DND-41 (cell line): ENCODE data around the gene ATP6AP2.
"Not testable (repeated sequence)": the region's sequence is repeated elsewhere in the genome, so short reads cannot be mapped to it uniquely, and the experiment has no call there.

ENCODE experiments used
- ATAC-seq: fragments of 200-7000 bp; cut with Tn5 transposase; 3 replicates; pipeline ENCODE4 v1.9.1; 2021; ENCODE audit warnings: low read depth; ENCODE audit not compliant: insufficient read depth
- DNase-seq: peaks from one replicate; pipeline ENCODE4 v3.0.0-alpha.2; 2020
- H2AFZ ChIP-seq: 2 replicates; pipeline ENCODE4 v1.6.0; 2012; ENCODE audit warnings: low read depth, low read length
- H3K27ac ChIP-seq: 2 replicates; pipeline ENCODE4 v1.5.1; 2012; ENCODE audit warnings: low read length, inconsistent platforms
- H3K27me3 ChIP-seq: fragments of 200-600 bp; sonication (generic); 2 replicates; pipeline ENCODE4 v1.6.0; 2012; ENCODE audit warnings: low read length, mild to moderate bottlenecking, inconsistent platforms; ENCODE audit not compliant: insufficient read depth, poor library complexity
- H3K36me3 ChIP-seq: 2 replicates; pipeline ENCODE4 v1.5.1; 2012; ENCODE audit warnings: low read length, inconsistent platforms; ENCODE audit not compliant: insufficient read depth
- H3K4me1 ChIP-seq: 2 replicates; pipeline ENCODE4 v1.5.1; 2012; ENCODE audit warnings: mild to moderate bottlenecking, low read length; ENCODE audit not compliant: insufficient read depth
- H3K4me2 ChIP-seq: 2 replicates; pipeline ENCODE4 v1.6.0; 2012; ENCODE audit warnings: mild to moderate bottlenecking, moderate library complexity, low read length, inconsistent platforms; ENCODE audit not compliant: insufficient read depth
- H3K4me3 ChIP-seq, 2 experiments: fragments of 200-600 bp in 1 of 2; shearing (Covaris generic) in 1 of 2; 2 replicates each; pipeline ENCODE4 v1.5.1; 2012 to 2016; ENCODE audit warnings: inconsistent platforms in 2 of 2, low read length in 2 of 2, mild to moderate bottlenecking in 2 of 2, low read depth in 1 of 2, moderate library complexity in 1 of 2
- H3K79me2 ChIP-seq: 2 replicates; pipeline ENCODE4 v1.6.0; 2012; ENCODE audit warnings: low read length, inconsistent platforms; ENCODE audit not compliant: insufficient read depth
- H3K9ac ChIP-seq: 2 replicates; pipeline ENCODE4 v1.6.0; 2012; ENCODE audit warnings: low read depth, mild to moderate bottlenecking, inconsistent platforms, low read length, moderate library complexity
- H3K9me3 ChIP-seq: 2 replicates; pipeline ENCODE4 v1.5.1; 2012; ENCODE audit warnings: low read length, moderate library complexity, mild to moderate bottlenecking, inconsistent platforms; ENCODE audit not compliant: insufficient read depth, severe bottlenecking
- H4K20me1 ChIP-seq: 2 replicates; pipeline ENCODE4 v1.6.0; 2012; ENCODE audit warnings: low read length; ENCODE audit not compliant: insufficient read depth
- EZH2 ChIP-seq: IDR thresholded peaks from 3 replicates; pipeline ENCODE4 v1.6.1; 2012; ENCODE audit warnings: borderline replicate concordance, low read depth, mild to moderate bottlenecking, moderate library complexity, low read length, inconsistent platforms; ENCODE audit not compliant: severe bottlenecking
- TF ChIP-seq, protein P1 (sequence below): IDR thresholded peaks from 2 replicates; pipeline ENCODE4 v1.5.1; 2012; ENCODE audit warnings: borderline replicate concordance, low read length, moderate library complexity, mild to moderate bottlenecking; ENCODE audit not compliant: poor library complexity, severe bottlenecking; ENCODE audit errors: extremely low read depth

ATP6AP2 gene

DNA sequence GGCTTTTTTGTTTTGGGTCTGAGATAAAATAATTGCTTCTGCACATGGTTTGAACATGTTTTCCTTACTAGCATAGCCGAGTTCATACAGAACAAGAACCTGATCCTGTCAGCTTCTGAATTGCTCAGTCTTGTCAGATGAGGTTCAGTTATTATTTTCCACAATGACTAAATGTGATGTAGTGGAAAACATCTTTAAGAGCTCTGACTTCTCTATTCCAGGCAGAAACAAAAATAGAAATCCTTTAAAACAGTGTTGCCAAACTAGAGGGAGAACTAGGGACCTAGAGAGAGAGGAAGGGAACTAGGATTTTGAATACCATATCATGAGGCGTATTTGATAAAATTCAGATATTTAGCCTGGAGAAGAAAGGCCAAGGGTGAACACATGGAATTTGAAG, 2.0 kb downstream of the ATP6AP2 start:
- no peaks in the 10 kb centered on the region for H4K20me1 ChIP-seq
- H3K9me3 ChIP-seq = no peaks in the 10 kb centered on the region
- no peak overlapping the region for H3K9ac ChIP-seq
- H3K27ac ChIP-seq = no peak overlapping the region
- H3K27me3 ChIP-seq = no peaks in the 10 kb centered on the region
- H3K79me2 ChIP-seq = peaks cover 49% of the 10 kb centered on the region
- no peak for DNase-seq
- TF ChIP-seq EZH2 = no peak
- TF ChIP-seq, protein P1, sequence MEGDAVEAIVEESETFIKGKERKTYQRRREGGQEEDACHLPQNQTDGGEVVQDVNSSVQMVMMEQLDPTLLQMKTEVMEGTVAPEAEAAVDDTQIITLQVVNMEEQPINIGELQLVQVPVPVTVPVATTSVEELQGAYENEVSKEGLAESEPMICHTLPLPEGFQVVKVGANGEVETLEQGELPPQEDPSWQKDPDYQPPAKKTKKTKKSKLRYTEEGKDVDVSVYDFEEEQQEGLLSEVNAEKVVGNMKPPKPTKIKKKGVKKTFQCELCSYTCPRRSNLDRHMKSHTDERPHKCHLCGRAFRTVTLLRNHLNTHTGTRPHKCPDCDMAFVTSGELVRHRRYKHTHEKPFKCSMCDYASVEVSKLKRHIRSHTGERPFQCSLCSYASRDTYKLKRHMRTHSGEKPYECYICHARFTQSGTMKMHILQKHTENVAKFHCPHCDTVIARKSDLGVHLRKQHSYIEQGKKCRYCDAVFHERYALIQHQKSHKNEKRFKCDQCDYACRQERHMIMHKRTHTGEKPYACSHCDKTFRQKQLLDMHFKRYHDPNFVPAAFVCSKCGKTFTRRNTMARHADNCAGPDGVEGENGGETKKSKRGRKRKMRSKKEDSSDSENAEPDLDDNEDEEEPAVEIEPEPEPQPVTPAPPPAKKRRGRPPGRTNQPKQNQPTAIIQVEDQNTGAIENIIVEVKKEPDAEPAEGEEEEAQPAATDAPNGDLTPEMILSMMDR = no peak
- H3K4me1 ChIP-seq = peaks cover 25% of the 10 kb centered on the region
- ATAC-seq = no peak
- H2AFZ ChIP-seq = no peak overlapping the region
- H3K4me2 ChIP-seq = no peak overlapping the region
- H3K36me3 ChIP-seq = no peaks in the 10 kb centered on the region
- H3K4me3 ChIP-seq = no peak overlapping the region

DNA sequence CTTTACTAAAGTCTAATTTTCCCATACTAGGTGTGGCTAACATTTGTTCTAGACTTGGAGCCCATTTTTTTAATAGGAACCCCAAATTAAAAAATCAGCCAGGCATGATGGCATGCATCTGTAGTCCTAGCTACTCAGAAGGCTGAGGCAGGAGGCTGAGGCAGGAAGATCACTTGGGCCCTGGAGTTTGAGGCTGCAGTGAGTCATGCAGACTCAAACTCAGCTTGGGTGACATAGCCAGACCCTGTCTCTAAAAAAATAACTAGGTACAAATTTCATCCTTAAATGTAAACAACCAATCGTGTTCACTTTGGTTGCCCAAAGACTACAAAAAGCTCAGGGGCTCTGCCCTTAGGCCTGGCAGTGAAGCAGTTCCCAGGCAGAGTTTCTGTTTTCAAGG, 6.9 kb downstream of the ATP6AP2 start:
- peaks cover 11% of the 10 kb centered on the region; the same call in 1 of the 2 replicates for H3K4me1 ChIP-seq
- peaks cover 36% of the 10 kb centered on the region for H3K79me2 ChIP-seq
- not testable (repeated sequence) for H3K9ac ChIP-seq, H3K27me3 ChIP-seq, H3K9me3 ChIP-seq, H3K27ac ChIP-seq, H2AFZ ChIP-seq, H4K20me1 ChIP-seq, ATAC-seq, H3K4me3 ChIP-seq, H3K4me2 ChIP-seq, DNase-seq
- peaks cover 17% of the 10 kb centered on the region; the same call in 1 of the 2 replicates for H3K36me3 ChIP-seq

DNA sequence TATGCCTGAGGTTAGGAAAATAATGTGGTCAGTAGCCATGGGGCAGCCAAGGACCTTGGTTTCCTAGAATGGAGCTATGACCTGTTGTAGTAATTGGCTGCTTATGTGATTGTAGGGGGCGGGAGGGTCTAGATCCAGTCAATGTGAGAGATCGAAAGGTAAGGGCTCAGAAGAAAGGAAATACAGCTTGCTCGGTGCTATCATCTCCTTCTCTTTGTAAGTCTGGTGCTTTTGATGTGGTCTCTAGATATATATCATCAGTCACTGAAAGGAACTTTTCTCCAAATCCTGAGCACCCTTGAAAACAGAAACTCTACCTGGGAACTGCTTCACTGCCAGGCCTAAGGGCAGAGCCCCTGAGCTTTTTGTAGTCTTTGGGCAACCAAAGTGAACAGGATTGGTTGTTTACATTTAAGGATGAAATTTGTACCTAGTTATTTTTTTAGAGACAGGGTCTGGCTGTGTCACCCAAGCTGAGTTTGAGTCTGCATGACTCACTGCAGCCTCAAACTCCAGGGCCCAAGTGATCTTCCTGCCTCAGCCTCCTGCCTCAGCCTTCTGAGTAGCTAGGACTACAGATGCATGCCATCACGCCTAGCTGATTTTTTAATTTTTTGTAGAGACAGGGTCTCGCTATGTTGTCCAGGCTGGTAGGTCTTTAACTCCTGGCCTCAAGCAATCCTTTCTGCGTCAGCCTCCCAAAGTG, 9.0 kb downstream of the ATP6AP2 start:
- H2AFZ ChIP-seq, H4K20me1 ChIP-seq, H3K4me1 ChIP-seq, H3K9ac ChIP-seq, H3K4me3 ChIP-seq, H3K27ac ChIP-seq, H3K27me3 ChIP-seq, H3K4me2 ChIP-seq, H3K9me3 ChIP-seq: not testable (repeated sequence)
- peaks cover 17% of the 10 kb centered on the region; the same call in 1 of the 2 replicates for H3K36me3 ChIP-seq
- ATAC-seq (peak; percentile 95), DNase-seq (peak; percentile 19)
- peaks cover 22% of the 10 kb centered on the region for H3K79me2 ChIP-seq

DNA sequence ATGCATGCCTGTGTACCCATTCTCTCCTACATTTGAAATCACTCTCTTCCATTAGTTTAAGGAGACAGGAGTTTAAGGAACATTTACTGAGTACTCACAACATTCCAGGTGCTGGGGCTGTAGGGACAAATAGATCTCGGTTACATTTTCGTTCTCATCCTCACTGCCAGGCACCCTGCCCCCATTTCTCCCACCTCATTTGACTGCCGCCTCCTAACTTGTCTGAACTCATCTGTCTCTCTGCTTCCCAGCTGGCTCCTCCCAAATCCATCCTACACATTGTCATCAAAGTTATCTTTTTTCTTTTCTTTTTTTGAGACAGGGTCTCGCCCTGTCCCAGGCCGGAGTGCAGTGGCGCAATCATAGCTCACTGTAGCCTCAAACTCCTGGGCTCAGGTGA, 22.7 kb downstream of the ATP6AP2 start:
- DNase-seq (no peak), ATAC-seq (no peak)
- H3K36me3 ChIP-seq = peaks cover 26% of the 10 kb centered on the region
- no peaks in the 10 kb centered on the region for H3K27me3 ChIP-seq
- no peak overlapping the region for H3K9ac ChIP-seq
- no peaks in the 10 kb centered on the region for H4K20me1 ChIP-seq
- no peaks in the 10 kb centered on the region for H3K9me3 ChIP-seq
- no peak overlapping the region for H3K4me2 ChIP-seq
- no peak overlapping the region for H3K27ac ChIP-seq
- no peak for TF ChIP-seq EZH2
- TF ChIP-seq, protein P1 = no peak
- H3K79me2 ChIP-seq = no peaks in the 10 kb centered on the region
- no peak overlapping the region for H2AFZ ChIP-seq
- no peaks in the 10 kb centered on the region for H3K4me1 ChIP-seq
- no peak overlapping the region for H3K4me3 ChIP-seq
